ENCODE results near the gene TRMU. TPM values are rescaled to one million over a fixed set of nuclear protein-coding genes. Genes with fewer than 3 reads are reported as not detected.
A peak's percentile ranks its signal among the peaks of the same experiment; 100 is the strongest.

Gene TRMU
- total RNA-seq, 6 donors from 2014 or later, result 30.7 to 77.5 (median 35.8) TPM

- DNase-seq (peak in 1 of 2 donors; percentile 43), ATAC-seq (ENCODE audit: low FRiP score in 2 of 2) (no peak)
- TF ChIP-seq CTCF (IDR thresholded peaks at IDR 0.05) (no peak), POLR2A (IDR thresholded peaks at IDR 0.05) (no peak), POLR2AphosphoS5 (IDR thresholded peaks at IDR 0.05) (no peak), EP300 (IDR thresholded peaks at IDR 0.05) (no peak)
- 22 to 49% methylated on average over 2 to 3 of the region's 8 CpGs for WGBS, 2 donors
- Histone ChIP-seq H3K4me3 (no peak overlapping the region), H3K36me3 (peaks cover 0 to 6% (median 0%) of the 10 kb centered on the region in 4 donors), H3K27ac (no peak overlapping the region), H3K4me1 (peaks cover 11 to 35% (median 19%) of the 10 kb centered on the region in 4 donors), H3K9me3 (peaks cover 0 to 6% (median 3%) of the 10 kb centered on the region in 4 donors), H3K27me3 (no peaks in the 10 kb centered on the region)
These were observed 37.6 kb downstream of the TRMU start for GRCh38 chr22:46373159-46373558.

- H3K27ac ChIP-seq, result peak overlapping the region in 3 of 4 donors; percentile 18 to 73 (median 48)
- peaks cover 11 to 44% (median 24%) of the 10 kb centered on the region in 4 donors for H3K4me1 ChIP-seq
- H3K27me3 ChIP-seq, result no peaks in the 10 kb centered on the region
- peaks cover 0 to 6% (median 3%) of the 10 kb centered on the region in 4 donors for H3K9me3 ChIP-seq
- peaks cover 0 to 6% (median 0%) of the 10 kb centered on the region in 4 donors for H3K36me3 ChIP-seq
- no peak overlapping the region for H3K4me3 ChIP-seq
- ATAC-seq (ENCODE audit: low FRiP score in 2 of 2), result no peak
- DNase-seq, result no peak
- TF ChIP-seq POLR2A (IDR thresholded peaks at IDR 0.05) (no peak), CTCF (IDR thresholded peaks at IDR 0.05) (no peak), POLR2AphosphoS5 (IDR thresholded peaks at IDR 0.05) (no peak), EP300 (IDR thresholded peaks at IDR 0.05) (no peak)
- 25 to 31% methylated on average over 20 to 31 of the region's 31 CpGs for WGBS, 2 donors
These were observed 38.6 kb downstream of the TRMU start for GRCh38 chr22:46373921-46374662.

GRCh38 chr22:46374663-46375474 lies 39.4 kb downstream of the TRMU start:
- H3K36me3 ChIP-seq, result peaks cover 0 to 6% (median 0%) of the 10 kb centered on the region in 4 donors
- ATAC-seq (ENCODE audit: low FRiP score in 2 of 2), result peak; percentile 47 to 63

GRCh38 chr22:46376111-46376510 lies 40.6 kb downstream of the TRMU start:
- Histone ChIP-seq H3K4me3 (no peak overlapping the region), H3K36me3 (peaks cover 0 to 6% (median 0%) of the 10 kb centered on the region in 4 donors), H3K9me3 (peaks cover 0 to 6% (median 3%) of the 10 kb centered on the region in 4 donors), H3K4me1 (peaks cover 11 to 50% (median 28%) of the 10 kb centered on the region in 4 donors), H3K27ac (peak overlapping the region in 3 of 4 donors; percentile 17 to 91 (median 73)), H3K27me3 (no peaks in the 10 kb centered on the region)
- no peak for ATAC-seq (ENCODE audit: low FRiP score in 2 of 2)
- TF ChIP-seq POLR2AphosphoS5 (IDR thresholded peaks at IDR 0.05) (no peak), EP300 (IDR thresholded peaks at IDR 0.05) (no peak), CTCF (IDR thresholded peaks at IDR 0.05) (no peak), POLR2A (IDR thresholded peaks at IDR 0.05) (no peak)
- no peak for DNase-seq
- 90 to 98% methylated on average over 3 of the region's 3 CpGs for WGBS, 2 donors

More at GRCh38 chr22:46374663-46375474, 39.4 kb downstream of the TRMU start:
- WGBS, 2 donors, result 77 to 78% methylated on average over 21 to 38 of the region's 38 CpGs
- peaks cover 11 to 48% (median 24%) of the 10 kb centered on the region in 4 donors for H3K4me1 ChIP-seq
- peak in 1 of 2 donors; percentile 89 for DNase-seq
- peak overlapping the region in 3 of 4 donors; percentile 18 to 73 (median 48) for H3K27ac ChIP-seq
- TF ChIP-seq CTCF (IDR thresholded peaks at IDR 0.05), result no peak
- TF ChIP-seq EP300 (IDR thresholded peaks at IDR 0.05), result no peak
- TF ChIP-seq POLR2A (IDR thresholded peaks at IDR 0.05), result peak in 1 of 4 donors; percentile 50
- TF ChIP-seq POLR2AphosphoS5 (IDR thresholded peaks at IDR 0.05), result peak in 1 of 2 donors; percentile 42
- H3K9me3 ChIP-seq, result peaks cover 0 to 6% (median 3%) of the 10 kb centered on the region in 4 donors
- H3K4me3 ChIP-seq, result no peak overlapping the region
- H3K27me3 ChIP-seq, result no peaks in the 10 kb centered on the region
